ENCODE measurements around the gene RAB1A. TPM values are rescaled to one million over a fixed set of nuclear protein-coding genes. Genes with fewer than 3 reads are reported as not detected.

RAB1A gene
- total and polyA plus RNA-seq, 10 of the 15 experiments (the other 5 are each of a cell fraction or from before 2014, with no cell fraction given) = 48.9 to 171 (median 83.4) TPM

DNA sequence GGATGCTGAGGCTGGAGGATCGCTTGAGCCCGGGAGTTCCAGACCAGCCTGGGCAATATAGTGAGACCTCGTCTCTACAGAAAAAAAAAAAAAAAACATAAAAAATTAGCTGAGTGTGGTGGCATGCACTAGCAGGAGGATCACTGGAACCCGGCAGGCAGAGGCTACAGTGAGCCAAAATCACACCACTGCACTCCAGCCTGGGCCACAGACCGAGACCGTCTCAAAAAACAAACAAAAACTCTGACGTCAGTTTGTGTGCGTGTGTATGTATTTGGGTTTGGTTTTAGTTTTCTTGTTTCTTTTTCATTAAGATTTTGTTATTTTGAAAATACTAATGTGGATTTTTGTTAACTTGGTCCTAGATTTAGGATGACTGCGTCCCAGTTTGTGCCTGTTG, 54.7 kb downstream of the RAB1A start:
- BruUV-seq (replicated peaks) = no TSS peak
- ChIA-PET CTCF (interaction anchor here (1.1 to 4.3 kb wide), 2 partner anchors 10 to 112 kb away, joined by 6 to 35 read pairs; no protein-coding TSS in a partner anchor), SMC1A (ENCODE audit: uncharacterized antibody, unreplicated experiment) (interaction anchor here (2.2 kb wide), 1 partner anchor 10 kb away, joined by 11 read pairs; no protein-coding TSS in a partner anchor), RAD21 (ENCODE audit: unreplicated experiment) (interaction anchor here (1.4 kb wide), 1 partner anchor 10 kb away, joined by 6 read pairs; no protein-coding TSS in a partner anchor), POLR2A (no interaction called here)
- DNase-seq (ENCODE audit: low read depth, low spot score) = no peak
- WGBS (ENCODE audit: insufficient coverage, insufficient replicate concordance, low lambda C conversion rate, missing lambda C conversion rate) = over 99% methylated on average over 9 of the region's 9 CpGs
- Histone ChIP-seq H2AFZ (ENCODE audit: control insufficient read depth, low read depth, low read length) (no peak overlapping the region), H4K20me1 (ENCODE audit: control insufficient read depth, insufficient read depth) (no peaks in the 10 kb centered on the region), H3K4me1 (ENCODE audit: control insufficient read depth, insufficient read depth, low read length) (peaks cover 10% of the 10 kb centered on the region), H3K79me2 (ENCODE audit: control insufficient read depth, insufficient read depth, low read length) (no peaks in the 10 kb centered on the region), H3K4me3 (no peak overlapping the region), H3K9ac (ENCODE audit: control insufficient read depth, insufficient read depth, low read length) (no peak overlapping the region), H3K27me3 (replicated peaks in 1 of 2; ENCODE audit: control insufficient read depth in 2 of 2, insufficient read depth in 2 of 2, low read length in 1 of 2) (no peaks in the 10 kb centered on the region), H3K36me3 (ENCODE audit: control insufficient read depth in 2 of 2, insufficient read depth in 2 of 2, low read length in 1 of 2) (peaks cover 14 to 26% of the 10 kb centered on the region in 2 experiments), H3K9me3 (replicated peaks; ENCODE audit: control insufficient read depth, insufficient read depth, low read length) (no peaks in the 10 kb centered on the region), H3K27ac (ENCODE audit: control insufficient read depth, insufficient read depth) (no peak overlapping the region), H3K4me2 (ENCODE audit: control insufficient read depth, insufficient read depth) (no peak overlapping the region)
- no peak for TF ChIP-seq NBN (IDR thresholded peaks at IDR 0.05)
- TF ChIP-seq JUND (IDR thresholded peaks at IDR 0.05; ENCODE audit: low read depth, low read length) = no peak
- no peak for ATAC-seq
- FAIRE-seq = no peak
- in situ Hi-C loops (cut with MboI) = no loop called here
- intact Hi-C loops (cut with micrococcal nuclease; ENCODE audit: unreplicated experiment) = no loop called here

DNA sequence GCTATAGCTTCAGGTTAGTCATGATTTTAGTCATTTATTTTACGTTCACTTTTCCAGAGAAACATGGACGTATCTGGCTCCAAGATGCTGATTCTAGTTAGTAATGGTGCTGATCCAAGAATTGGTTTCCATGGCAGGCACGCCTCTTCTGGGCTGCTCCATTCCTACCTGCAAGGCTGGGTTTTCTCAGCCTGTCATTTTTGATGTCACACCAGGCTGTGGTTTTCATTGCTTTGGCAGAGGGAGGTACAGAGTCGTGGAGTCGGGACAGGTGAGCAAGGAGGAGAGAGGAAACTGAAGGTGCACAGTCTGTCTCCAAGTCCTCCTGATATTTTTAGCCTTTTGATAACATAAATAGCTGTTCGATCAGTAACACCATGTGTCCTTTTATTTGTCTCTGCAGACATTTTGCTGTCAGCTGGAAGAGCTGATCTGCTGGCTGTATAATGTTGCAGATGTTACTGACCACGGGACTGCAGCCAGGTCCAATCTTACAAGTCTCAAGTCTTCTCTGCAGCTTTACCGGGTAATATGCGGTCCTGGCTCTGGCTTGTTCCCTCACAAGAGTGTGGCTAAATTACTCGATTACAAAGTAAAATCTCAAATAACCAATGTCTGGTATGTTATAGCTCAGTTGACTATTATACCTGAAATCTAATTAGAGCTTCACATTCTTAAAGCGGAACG, 55.9 kb downstream of the RAB1A start:
- no peak for FAIRE-seq
- TF ChIP-seq NRF1 (conservative IDR thresholded peaks at IDR 0.05; ENCODE audit: low read depth, low read length) (no peak), CREM (IDR thresholded peaks at IDR 0.05; ENCODE audit: low read depth) (no peak), BACH1 (IDR thresholded peaks at IDR 0.05; ENCODE audit: borderline replicate concordance) (no peak), KAT2A (conservative IDR thresholded peaks at IDR 0.05; ENCODE audit: control insufficient read depth, low read depth, low read length) (no peak), HCFC1 (IDR thresholded peaks at IDR 0.05; ENCODE audit: low read length) (no peak), EZH2 (IDR thresholded peaks at IDR 0.05; ENCODE audit: borderline replicate concordance, control insufficient read depth, low read depth, low read length) (no peak), CBX3 (IDR thresholded peaks at IDR 0.05; ENCODE audit: borderline replicate concordance, low read depth) (no peak), RAD51 (IDR thresholded peaks at IDR 0.05) (no peak), RUNX3 (IDR thresholded peaks at IDR 0.05; ENCODE audit: low read length) (no peak), RELA (IDR thresholded peaks at IDR 0.05; ENCODE audit: borderline replicate concordance, partially characterized antibody) (no peak)
- TF ChIP-seq, protein P1, sequence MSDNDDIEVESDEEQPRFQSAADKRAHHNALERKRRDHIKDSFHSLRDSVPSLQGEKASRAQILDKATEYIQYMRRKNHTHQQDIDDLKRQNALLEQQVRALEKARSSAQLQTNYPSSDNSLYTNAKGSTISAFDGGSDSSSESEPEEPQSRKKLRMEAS (IDR thresholded peaks at IDR 0.05; ENCODE audit: low read depth, low read length) = no peak
- TF ChIP-seq, protein P2, sequence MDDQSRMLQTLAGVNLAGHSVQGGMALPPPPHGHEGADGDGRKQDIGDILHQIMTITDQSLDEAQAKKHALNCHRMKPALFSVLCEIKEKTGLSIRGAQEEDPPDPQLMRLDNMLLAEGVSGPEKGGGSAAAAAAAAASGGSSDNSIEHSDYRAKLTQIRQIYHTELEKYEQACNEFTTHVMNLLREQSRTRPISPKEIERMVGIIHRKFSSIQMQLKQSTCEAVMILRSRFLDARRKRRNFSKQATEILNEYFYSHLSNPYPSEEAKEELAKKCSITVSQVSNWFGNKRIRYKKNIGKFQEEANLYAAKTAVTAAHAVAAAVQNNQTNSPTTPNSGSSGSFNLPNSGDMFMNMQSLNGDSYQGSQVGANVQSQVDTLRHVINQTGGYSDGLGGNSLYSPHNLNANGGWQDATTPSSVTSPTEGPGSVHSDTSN (IDR thresholded peaks at IDR 0.05; ENCODE audit: insufficient replicate concordance, low read depth, low read length) = no peak
- intact Hi-C loops (cut with micrococcal nuclease; ENCODE audit: unreplicated experiment) = no loop called here
- Histone ChIP-seq H2AFZ (ENCODE audit: control insufficient read depth, low read depth, low read length) (no peak overlapping the region), H3K9ac (ENCODE audit: control insufficient read depth, insufficient read depth, low read length) (no peak overlapping the region), H3K27ac (ENCODE audit: control insufficient read depth, insufficient read depth) (no peak overlapping the region), H3K79me2 (ENCODE audit: control insufficient read depth, insufficient read depth, low read length) (no peaks in the 10 kb centered on the region), H4K20me1 (ENCODE audit: control insufficient read depth, insufficient read depth) (no peaks in the 10 kb centered on the region), H3K9me3 (replicated peaks; ENCODE audit: control insufficient read depth, insufficient read depth, low read length) (no peaks in the 10 kb centered on the region), H3K4me2 (ENCODE audit: control insufficient read depth, insufficient read depth) (no peak overlapping the region), H3K36me3 (ENCODE audit: control insufficient read depth in 2 of 2, insufficient read depth in 2 of 2, low read length in 1 of 2) (peaks cover 12 to 24% of the 10 kb centered on the region in 2 experiments), H3K4me3 (no peak overlapping the region), H3K27me3 (replicated peaks in 1 of 2; ENCODE audit: control insufficient read depth in 2 of 2, insufficient read depth in 2 of 2, low read length in 1 of 2) (no peaks in the 10 kb centered on the region), H3K4me1 (ENCODE audit: control insufficient read depth, insufficient read depth, low read length) (peaks cover 10% of the 10 kb centered on the region)
- ChIA-PET POLR2A (interaction anchor here (0.6 to 1.4 kb wide), 2 partner anchors 18 to 189 kb away, joined by 3 read pairs; partner anchors contain the start of gene CEP68), SMC1A (ENCODE audit: uncharacterized antibody, unreplicated experiment) (interaction anchor here (0.7 to 2.2 kb wide), 7 partner anchors 9 to 189 kb away, joined by 3 to 11 read pairs (median 3); no protein-coding TSS in a partner anchor), CTCF (interaction anchor here (0.7 to 4.3 kb wide), 4 partner anchors 9 to 113 kb away, joined by 5 to 35 read pairs (median 6); no protein-coding TSS in a partner anchor), RAD21 (ENCODE audit: unreplicated experiment) (interaction anchor here (0.9 to 1.2 kb wide), 3 partner anchors 9 to 96 kb away, joined by 3 to 4 read pairs (median 3); no protein-coding TSS in a partner anchor)
- no peak for DNase-seq (ENCODE audit: low read depth, low spot score)
- 88% methylated on average over 12 of the region's 12 CpGs for whole genome bisulfite sequencing (ENCODE audit: insufficient coverage, insufficient replicate concordance, low lambda C conversion rate, missing lambda C conversion rate)
- in situ Hi-C loops (cut with MboI) = loop anchor here (5.0 kb wide), 2 partner anchors 113 to 488 kb away; no protein-coding TSS in a partner anchor
- no peak for ATAC-seq
- BruUV-seq (replicated peaks) = no TSS peak

Data from GM12878 (cell line).